Stimulated activated CD8-positive, alpha-beta memory T cell treated with anti-CD3 and anti-CD28 coated beads, Interleukin-7, amount 100 ng/mL, for 48 hours (primary cell): ENCODE data around the gene VPS9D1.
A peak's percentile ranks its signal among the peaks of the same experiment; 100 is the strongest.

Source experiments
- DNase-seq, 2 donors: peaks; one replicate each; pipeline ENCODE4 v3.0.0-alpha.2; 2020; ENCODE audit warnings: low read depth in 1 of 2; ENCODE audit errors: extremely low read depth in 1 of 2

The VPS9D1 gene

GRCh38 chr16:89720813-89721545 is at the start of gene VPS9D1, which contains the start of gene ZNF276:
VPS9D1 (minus strand) TSS chr16:89720898; CDS start chr16:89720861, 37 bp downstream.
ZNF276 (plus strand) TSS chr16:89721537; CDS start chr16:89721641, 104 bp downstream.
- peak; percentile 71 to 75 for DNase-seq

- DNase-seq: no peak
Observed at GRCh38 chr16:89770367-89770766, 49.7 kb upstream of the VPS9D1 start.

- no peak for DNase-seq
Observed at GRCh38 chr16:89765292-89765830, 44.7 kb upstream of the VPS9D1 start.

GRCh38 chr16:89764711-89765201 is 44.1 kb upstream of the VPS9D1 start:
- DNase-seq: peak; percentile 25 to 32

- no peak for DNase-seq
Observed at GRCh38 chr16:89761304-89761922, 40.7 kb upstream of the VPS9D1 start.

- DNase-seq: no peak
Observed at GRCh38 chr16:89759746-89760340, 39.1 kb upstream of the VPS9D1 start.

- DNase-seq: no peak
Observed at GRCh38 chr16:89749637-89750036, 28.9 kb upstream of the VPS9D1 start.

GRCh38 chr16:89748921-89749320 is 28.2 kb upstream of the VPS9D1 start:
- DNase-seq: no peak

GRCh38 chr16:89748076-89748475 is 27.4 kb upstream of the VPS9D1 start:
- no peak for DNase-seq

GRCh38 chr16:89746043-89746442 is 25.3 kb upstream of the VPS9D1 start:
- no peak for DNase-seq

- no peak for DNase-seq
Observed at GRCh38 chr16:89744813-89745212, 24.1 kb upstream of the VPS9D1 start.

- DNase-seq: no peak
Observed at GRCh38 chr16:89742948-89743347, 22.2 kb upstream of the VPS9D1 start.

GRCh38 chr16:89741342-89742014 is 20.8 kb upstream of the VPS9D1 start:
- DNase-seq: no peak

- DNase-seq: no peak
Observed at GRCh38 chr16:89739383-89739782, 18.7 kb upstream of the VPS9D1 start.

- DNase-seq: no peak
Observed at GRCh38 chr16:89738538-89739317, 18.0 kb upstream of the VPS9D1 start.

GRCh38 chr16:89738072-89738377 is 17.3 kb upstream of the VPS9D1 start:
- DNase-seq: no peak

- no peak for DNase-seq
Observed at GRCh38 chr16:89737341-89738071, 16.8 kb upstream of the VPS9D1 start.

GRCh38 chr16:89736554-89736953 is 15.9 kb upstream of the VPS9D1 start:
- DNase-seq: no peak

GRCh38 chr16:89733792-89734191 is 13.1 kb upstream of the VPS9D1 start:
- no peak for DNase-seq

- DNase-seq: no peak
Observed at GRCh38 chr16:89733322-89733721, 12.6 kb upstream of the VPS9D1 start.
